OCI-LY7 (cell line): ENCODE measurements around the gene ACSF2. TPM values are rescaled to one million over a fixed set of nuclear protein-coding genes. Genes with fewer than 3 reads are reported as not detected.
A peak's percentile ranks its signal among the peaks of the same experiment; 100 is the strongest.

ENCODE experiments used
- BruUV-seq: library from RNA; stranded (reverse); fragments of 400-500 nt; replicated peaks from 2 replicates; lab custom pipeline; 2021; lab: Mats Ljungman, UMichigan
- CTCF ChIA-PET: fragments of 300-600 bp; sonication (Branson Sonifier 250); formaldehyde crosslinking; loops from one replicate; lab custom pipeline; 2022; ENCODE audit warnings: antibody characterized with exemption; ENCODE audit not compliant: unreplicated experiment; lab: Charles Lee
- POLR2A ChIA-PET: fragments of 300-600 bp; sonication (Branson Sonifier 250); formaldehyde crosslinking; loops from one replicate; lab custom pipeline; 2022; ENCODE audit warnings: antibody characterized with exemption; lab: Charles Lee
- DNase-seq: peaks from one replicate; pipeline ENCODE4 v3.0.0-alpha.2; 2015; ENCODE audit warnings: low spot score
- H2AFZ ChIP-seq: fragments of 200-600 bp; sonication (generic), shearing (Covaris generic); 2 replicates; pipeline ENCODE4 v1.6.1; 2014; ENCODE audit warnings: mild to moderate bottlenecking, antibody characterized with exemption, low read length, moderate library complexity
- H3K27ac ChIP-seq: fragments of 200-600 bp; sonication (generic); 2 replicates; pipeline ENCODE4 v1.5.1; 2014; ENCODE audit warnings: mixed run types, low read depth, mild to moderate bottlenecking, moderate library complexity, low read length, inconsistent platforms; ENCODE audit not compliant: poor library complexity, severe bottlenecking
- H3K36me3 ChIP-seq: fragments of 200-600 bp; sonication (generic); 2 replicates; pipeline ENCODE4 v1.6.1; 2014; ENCODE audit warnings: mild to moderate bottlenecking, antibody characterized with exemption, low read length, moderate library complexity, mixed read lengths; ENCODE audit not compliant: insufficient read depth
- H3K4me1 ChIP-seq: fragments of 200-600 bp; sonication (generic); 2 replicates; pipeline ENCODE4 v1.5.1; 2014; ENCODE audit warnings: mild to moderate bottlenecking, low read length; ENCODE audit not compliant: insufficient read depth, poor library complexity, severe bottlenecking
- H3K4me2 ChIP-seq: fragments of 200-600 bp; sonication (generic); 2 replicates; pipeline ENCODE4 v1.6.1; 2014; ENCODE audit warnings: mild to moderate bottlenecking, low read length
- H3K4me3 ChIP-seq: fragments of 200-600 bp; sonication (generic); 2 replicates; pipeline ENCODE4 v1.5.1; 2014; ENCODE audit warnings: mild to moderate bottlenecking, low read depth, low read length; ENCODE audit not compliant: poor library complexity, severe bottlenecking
- H3K79me2 ChIP-seq: fragments of 200-600 bp; sonication (generic); 2 replicates; pipeline ENCODE4 v1.6.1; 2016; ENCODE audit warnings: low read depth, mild to moderate bottlenecking, low read length, moderate library complexity, mixed read lengths; ENCODE audit not compliant: insufficient read depth
- H3K9me2 ChIP-seq: fragments of 200-600 bp; sonication (generic); 2 replicates; pipeline ENCODE4 v1.6.1; 2016; ENCODE audit warnings: mild to moderate bottlenecking, low read length, mixed read lengths; ENCODE audit not compliant: insufficient read depth
- H3K9me3 ChIP-seq: fragments of 200-600 bp; sonication (generic); 2 replicates; pipeline ENCODE4 v1.6.1; 2014; ENCODE audit warnings: mild to moderate bottlenecking, mixed run types, low read length, mixed read lengths
- H4K20me1 ChIP-seq: fragments of 200-600 bp; sonication (generic); 2 replicates; pipeline ENCODE4 v1.6.1; 2014; ENCODE audit warnings: mild to moderate bottlenecking, antibody characterized with exemption, low read length, moderate library complexity, mixed read lengths; ENCODE audit not compliant: insufficient read depth
- CTCF ChIP-seq: fragments of 200-600 bp; sonication (generic); conservative IDR thresholded peaks from 2 replicates; pipeline ENCODE4 v1.5.1; 2014; ENCODE audit warnings: mild to moderate bottlenecking, antibody characterized with exemption, low read length, moderate library complexity, mixed read lengths
- EZH2phosphoT487 ChIP-seq: fragments of 200-600 bp; sonication (generic); IDR thresholded peaks from 2 replicates; pipeline ENCODE4 v1.6.1; 2018; ENCODE audit warnings: low read depth, borderline replicate concordance, mild to moderate bottlenecking, mixed run types, antibody characterized with exemption, low read length, moderate library complexity, mixed read lengths
- intact Hi-C: fragments of 100-400 bp; cut with micrococcal nuclease; formaldehyde crosslinking; loops from one replicate; pipeline ENCODE4 v1.10.0; 2022; ENCODE audit not compliant: unreplicated experiment
- total RNA-seq, 2 experiments: library from RNA; depleted of rRNA in 1 of 2; stranded (reverse); fragments of >200 nt in 1 of 2; shearing (Covaris generic) in 1 of 2; gene quantifications; 2 replicates each; pipeline ENCODE4 v1.2.3, GENCODE V29; 2014 to 2022

The ACSF2 gene
- total RNA-seq, 2 experiments from 2014 or later, result 38.6 to 42.7 TPM

GRCh38 chr17:50393700-50394099 is 32.3 kb upstream of the ACSF2 start:
- Histone ChIP-seq H3K4me1 (peaks cover 44% of the 10 kb centered on the region), H3K36me3 (peaks cover 67% of the 10 kb centered on the region), H3K9me3 (no peaks in the 10 kb centered on the region), H3K4me2 (no peak overlapping the region), H3K9me2 (no peaks in the 10 kb centered on the region), H4K20me1 (peaks cover 18% of the 10 kb centered on the region; the same call in 1 of the 2 replicates), H3K4me3 (no peak overlapping the region), H2AFZ (no peak overlapping the region), H3K79me2 (peaks cover 38% of the 10 kb centered on the region), H3K27ac (no peak overlapping the region)
- intact Hi-C loops, result no loop called here
- ChIA-PET CTCF (no interaction called here), POLR2A (no interaction called here)
- TF ChIP-seq EZH2phosphoT487, result no peak
- TF ChIP-seq CTCF, result no peak
- DNase-seq, result no peak
- no TSS peak for BruUV-seq

GRCh38 chr17:50394711-50395110 is 31.3 kb upstream of the ACSF2 start:
- CTCF ChIA-PET, result interaction anchor here (0.6 kb wide), 1 partner anchor 42 kb away, joined by 3 read pairs; no protein-coding TSS in a partner anchor
- no peaks in the 10 kb centered on the region for H3K9me3 ChIP-seq
- peak overlapping the region; percentile 97; the same call in 1 of the 2 replicates for H3K4me2 ChIP-seq
- intact Hi-C loops, result no loop called here
- H3K4me1 ChIP-seq, result peaks cover 44% of the 10 kb centered on the region
- no peak overlapping the region for H3K4me3 ChIP-seq
- H3K36me3 ChIP-seq, result peaks cover 57% of the 10 kb centered on the region
- H3K79me2 ChIP-seq, result peaks cover 38% of the 10 kb centered on the region
- TF ChIP-seq EZH2phosphoT487 (no peak), CTCF (no peak)
- DNase-seq, result no peak
- H3K9me2 ChIP-seq, result no peaks in the 10 kb centered on the region
- peaks cover 18% of the 10 kb centered on the region; the same call in 1 of the 2 replicates for H4K20me1 ChIP-seq
- BruUV-seq, result no TSS peak
- H2AFZ ChIP-seq, result no peak overlapping the region
- POLR2A ChIA-PET, result no interaction called here
- no peak overlapping the region for H3K27ac ChIP-seq

GRCh38 chr17:50396261-50397110 is 29.5 kb upstream of the ACSF2 start:
- peaks cover 14% of the 10 kb centered on the region; the same call in 1 of the 2 replicates for H4K20me1 ChIP-seq
- H3K79me2 ChIP-seq, result peaks cover 30% of the 10 kb centered on the region
- peaks cover 40% of the 10 kb centered on the region for H3K36me3 ChIP-seq
- H3K4me3 ChIP-seq, result peak overlapping the region; percentile 84
- DNase-seq, result no peak
- H3K9me3 ChIP-seq, result no peaks in the 10 kb centered on the region
- peak overlapping the region; percentile 4 for H3K27ac ChIP-seq
- H3K9me2 ChIP-seq, result no peaks in the 10 kb centered on the region
- ChIA-PET POLR2A (interaction anchor here (0.6 to 3.6 kb wide), 7 partner anchors 23 to 56 kb away, joined by 3 to 33 read pairs (median 6); partner anchors contain the start of genes ACSF2, EME1 and MRPL27), CTCF (interaction anchor here (0.6 to 1.8 kb wide), 8 partner anchors 25 to 84 kb away, joined by 3 to 7 read pairs (median 4); partner anchors contain the start of gene RSAD1)
- BruUV-seq, result no TSS peak
- H2AFZ ChIP-seq, result no peak overlapping the region
- peak overlapping the region; percentile 97 for H3K4me2 ChIP-seq
- TF ChIP-seq CTCF, result no peak
- TF ChIP-seq EZH2phosphoT487, result no peak
- peaks cover 32% of the 10 kb centered on the region for H3K4me1 ChIP-seq
- intact Hi-C loops, result loop anchor here (1.0 to 2.0 kb wide), 2 partner anchors 24 to 82 kb away; partner anchors contain the start of gene RSAD1
